SU-DHL-6 (cell line): ENCODE results near the gene TMPRSS12.

ENCODE experiments used
- H2AFZ ChIP-seq: fragments of 200-600 bp; sonication (generic); 2 replicates; pipeline ENCODE4 v1.6.1; 2014; ENCODE audit warnings: low read depth, mild to moderate bottlenecking, moderate library complexity, mixed read lengths, antibody characterized with exemption, low read length; ENCODE audit not compliant: severe bottlenecking
- H3F3A ChIP-seq: fragments of 200-600 bp; shearing (Covaris generic); 2 replicates; pipeline ENCODE4 v1.6.0; 2016; ENCODE audit warnings: antibody characterized with exemption, mild to moderate bottlenecking; ENCODE audit not compliant: insufficient read depth
- H3K27ac ChIP-seq: fragments of 200-600 bp; sonication (generic); 2 replicates; pipeline ENCODE4 v1.5.1; 2016; ENCODE audit warnings: low read depth, mild to moderate bottlenecking, low read length, moderate library complexity, mixed read lengths
- H3K27me3 ChIP-seq: fragments of 200-600 bp; sonication (generic), shearing (Covaris generic); 2 replicates; pipeline ENCODE4 v1.6.0; 2014; ENCODE audit warnings: mild to moderate bottlenecking, low read length
- H3K36me3 ChIP-seq: fragments of 200-600 bp; sonication (generic); 2 replicates; pipeline ENCODE4 v1.6.1; 2014; ENCODE audit warnings: mild to moderate bottlenecking, low read length, mixed read lengths
- H3K4me2 ChIP-seq: fragments of 300-600, 200-600 bp; shearing (Covaris generic), sonication (generic); 2 replicates; pipeline ENCODE4 v1.6.0; 2014; ENCODE audit warnings: low read length, low read depth, mild to moderate bottlenecking; ENCODE audit not compliant: poor library complexity, severe bottlenecking
- H3K4me3 ChIP-seq: fragments of 200-600 bp; sonication (generic); 2 replicates; pipeline ENCODE4 v1.5.1; 2014; ENCODE audit warnings: antibody characterized with exemption, low read length, mild to moderate bottlenecking, mixed read lengths; ENCODE audit not compliant: insufficient read depth, poor library complexity, severe bottlenecking
- H3K79me2 ChIP-seq: fragments of 200-600 bp; sonication (generic); 2 replicates; pipeline ENCODE4 v1.6.1; 2014; ENCODE audit warnings: mild to moderate bottlenecking, low read length, moderate library complexity; ENCODE audit not compliant: insufficient read depth
- H3K9ac ChIP-seq: fragments of 200-600 bp; sonication (generic); 2 replicates; pipeline ENCODE4 v1.7.0; 2014; ENCODE audit warnings: mild to moderate bottlenecking, low read length
- H3K9me2 ChIP-seq: fragments of 200-600 bp; sonication (generic); replicated peaks from 2 replicates; pipeline ENCODE4 v1.6.1; 2014; ENCODE audit warnings: low read length; ENCODE audit not compliant: insufficient read depth
- H3K9me3 ChIP-seq: fragments of 200-600 bp; sonication (generic); 2 replicates; pipeline ENCODE4 v1.6.1; 2014; ENCODE audit warnings: low read length, mixed read lengths; ENCODE audit not compliant: insufficient read depth
- H4K20me1 ChIP-seq: fragments of 200-600 bp; sonication (generic); 2 replicates; pipeline ENCODE4 v1.6.1; 2014; ENCODE audit warnings: low read depth, mild to moderate bottlenecking, antibody characterized with exemption, low read length, moderate library complexity, mixed read lengths
- CTCF ChIP-seq: fragments of 200-600 bp; sonication (generic); IDR thresholded peaks from one replicate; pipeline ENCODE4 v1.5.1; 2017; ENCODE audit warnings: antibody characterized with exemption, mild to moderate bottlenecking, low read length, moderate library complexity; ENCODE audit not compliant: insufficient read depth, poor library complexity, severe bottlenecking
- EZH2phosphoT487 ChIP-seq: fragments of 200-600 bp; sonication (generic), shearing (Covaris generic); conservative IDR thresholded peaks from 2 replicates; pipeline ENCODE4 v1.6.1; 2018; ENCODE audit warnings: mild to moderate bottlenecking, antibody characterized with exemption, low read length, moderate library complexity, mixed read lengths

Gene TMPRSS12

GRCh38 chr12:50922820-50923219 is 80.1 kb downstream of the TMPRSS12 start:
- H3K27ac ChIP-seq, result peak overlapping the region; percentile 100
- H3K9ac ChIP-seq, result peak overlapping the region; percentile 64
- H3K27me3 ChIP-seq, result no peaks in the 10 kb centered on the region
- H3F3A ChIP-seq, result peaks cover 53% of the 10 kb centered on the region
- no peak for TF ChIP-seq CTCF
- TF ChIP-seq EZH2phosphoT487, result no peak
- H2AFZ ChIP-seq, result peak overlapping the region; percentile 97
- peaks cover 26% of the 10 kb centered on the region for H3K79me2 ChIP-seq
- H4K20me1 ChIP-seq, result no peaks in the 10 kb centered on the region
- H3K4me3 ChIP-seq, result peak overlapping the region; percentile 42
- no peaks in the 10 kb centered on the region for H3K9me3 ChIP-seq
- H3K36me3 ChIP-seq, result no peaks in the 10 kb centered on the region
- peak overlapping the region; percentile 99 for H3K4me2 ChIP-seq
- H3K9me2 ChIP-seq, result no peaks in the 10 kb centered on the region

GRCh38 chr12:50923361-50924130 is 80.8 kb downstream of the TMPRSS12 start:
- H3K4me3 ChIP-seq, result peak overlapping the region; percentile 42
- no peaks in the 10 kb centered on the region for H3K9me3 ChIP-seq
- TF ChIP-seq CTCF (no peak), EZH2phosphoT487 (no peak)
- H3K9ac ChIP-seq, result peak overlapping the region; percentile 64
- peaks cover 31% of the 10 kb centered on the region for H3K79me2 ChIP-seq
- no peaks in the 10 kb centered on the region for H3K9me2 ChIP-seq
- peak overlapping the region; percentile 99 for H3K4me2 ChIP-seq
- H3K36me3 ChIP-seq, result no peaks in the 10 kb centered on the region
- H3K27me3 ChIP-seq, result no peaks in the 10 kb centered on the region
- peaks cover 61% of the 10 kb centered on the region for H3F3A ChIP-seq
- H3K27ac ChIP-seq, result peak overlapping the region; percentile 100
- H4K20me1 ChIP-seq, result no peaks in the 10 kb centered on the region
- peak overlapping the region; percentile 97 for H2AFZ ChIP-seq

- peak overlapping the region; percentile 99 for H3K4me2 ChIP-seq
- H3K27me3 ChIP-seq, result no peaks in the 10 kb centered on the region
- H3K4me3 ChIP-seq, result peak overlapping the region; percentile 42
- peak overlapping the region; percentile 100 for H3K27ac ChIP-seq
- H3K36me3 ChIP-seq, result no peaks in the 10 kb centered on the region
- H3F3A ChIP-seq, result peaks cover 64% of the 10 kb centered on the region
- H3K9me2 ChIP-seq, result no peaks in the 10 kb centered on the region
- no peak overlapping the region for H2AFZ ChIP-seq
- TF ChIP-seq EZH2phosphoT487 (no peak), CTCF (no peak)
- no peaks in the 10 kb centered on the region for H4K20me1 ChIP-seq
- H3K79me2 ChIP-seq, result peaks cover 36% of the 10 kb centered on the region
- no peaks in the 10 kb centered on the region for H3K9me3 ChIP-seq
- peak overlapping the region; percentile 64 for H3K9ac ChIP-seq
These were observed 81.4 kb downstream of the TMPRSS12 start for GRCh38 chr12:50924131-50924438.
